Panc1 (cell line): ENCODE data around the gene SLC43A2. TPM values are rescaled to one million over a fixed set of nuclear protein-coding genes. Genes with fewer than 3 reads are reported as not detected.

Source experiments
- ATAC-seq: fragments of 200-7000 bp; cut with Tn5 transposase; 2 replicates; pipeline ENCODE4 v1.9.1; 2020; ENCODE audit warnings: mild to moderate bottlenecking, moderate library complexity
- BruUV-seq: library from RNA; stranded (reverse); fragments of 400-500 nt; replicated peaks from 2 replicates; lab custom pipeline; 2021; lab: Mats Ljungman, UMichigan
- CTCF ChIA-PET: fragments of 300-600 bp; sonication (Branson Sonifier 250); formaldehyde crosslinking; loops from one replicate; lab custom pipeline; 2022; ENCODE audit warnings: antibody characterized with exemption; lab: Charles Lee
- POLR2A ChIA-PET: fragments of 300-600 bp; sonication (Branson Sonifier 250); formaldehyde crosslinking; loops from one replicate; lab custom pipeline; 2022; ENCODE audit warnings: antibody characterized with exemption; lab: Charles Lee
- DNase-seq: peaks from one replicate; pipeline ENCODE4 v3.0.0-alpha.2; 2010; ENCODE audit warnings: low read depth, low spot score
- H3K27ac ChIP-seq: 2 replicates; pipeline ENCODE4 v1.5.1; 2011; ENCODE audit warnings: mild to moderate bottlenecking, low read length, inconsistent platforms
- H3K27me3 ChIP-seq: fragments of 200-500 bp; sonication (Bioruptor generic); 2 replicates; pipeline ENCODE4 v1.6.0; 2014; ENCODE audit warnings: low read length, inconsistent platforms; ENCODE audit not compliant: control insufficient read depth, insufficient read depth
- H3K36me3 ChIP-seq: fragments of 200-500 bp; sonication (Bioruptor generic); 2 replicates; pipeline ENCODE4 v1.5.1; 2014; ENCODE audit warnings: inconsistent platforms, mild to moderate bottlenecking, low read length, moderate library complexity; ENCODE audit not compliant: control insufficient read depth, insufficient read depth
- H3K4me1 ChIP-seq: 2 replicates; pipeline ENCODE4 v1.5.1; 2011; ENCODE audit warnings: inconsistent platforms, mild to moderate bottlenecking, low read length, moderate library complexity; ENCODE audit not compliant: control insufficient read depth, insufficient read depth
- H3K4me3 ChIP-seq, 2 experiments: 2 replicates each; pipeline ENCODE4 v1.5.1; 2011 to 2012; ENCODE audit warnings: low read depth in 2 of 2, low read length in 2 of 2, mild to moderate bottlenecking in 2 of 2, inconsistent platforms in 1 of 2, moderate library complexity in 1 of 2
- H3K9me3 ChIP-seq: fragments of 200-500 bp; sonication (Bioruptor generic); 2 replicates; pipeline ENCODE4 v1.5.1; 2014; ENCODE audit warnings: low read depth, mild to moderate bottlenecking, inconsistent platforms, low read length, moderate library complexity; ENCODE audit not compliant: control insufficient read depth, insufficient read depth
- CTCF ChIP-seq: fragments of 450-650 bp; IDR thresholded peaks from 2 replicates; pipeline ENCODE4 v1.5.1; 2017; ENCODE audit warnings: mild to moderate bottlenecking
- POLR2AphosphoS5 ChIP-seq: IDR thresholded peaks from 2 replicates; pipeline ENCODE4 v1.6.1; 2012; ENCODE audit warnings: mild to moderate bottlenecking, low read depth, low read length, moderate library complexity
- REST ChIP-seq, 2 experiments: IDR thresholded peaks; 2 replicates each; pipeline ENCODE4 v1.6.1; 2011 to 2012; ENCODE audit warnings: low read depth in 2 of 2, control low read depth in 1 of 2, low read length in 1 of 2, mild to moderate bottlenecking in 1 of 2, moderate library complexity in 1 of 2; ENCODE audit not compliant: insufficient read depth in 1 of 2
- SIN3A ChIP-seq: IDR thresholded peaks from 2 replicates; pipeline ENCODE4 v1.6.1; 2012; ENCODE audit warnings: low read depth, mild to moderate bottlenecking, low read length, moderate library complexity, borderline replicate concordance; ENCODE audit not compliant: insufficient read depth
- TCF7L2 ChIP-seq: IDR thresholded peaks from 2 replicates; pipeline ENCODE4 v1.6.1; 2011; ENCODE audit warnings: mild to moderate bottlenecking, low read depth, low read length, inconsistent platforms
- in situ Hi-C: cut with HindIII; loops from 2 replicates; pipeline ENCODE4 v1.10.0; 2016; ENCODE audit warnings: low sequenced_read_pairs, low pct_unique_long_range_greater_than_20kb
- intact Hi-C: fragments of 100-400 bp; cut with micrococcal nuclease; formaldehyde crosslinking; loops from one replicate; pipeline ENCODE4 v1.10.0; 2022; ENCODE audit not compliant: unreplicated experiment
- total RNA-seq: library from RNA; stranded (reverse); gene quantifications from one replicate; pipeline ENCODE4 v1.2.1, GENCODE V29; 2021; ENCODE audit not compliant: unreplicated experiment

SLC43A2 gene
- total RNA-seq, 1 experiment from 2014 or later: 23.3 TPM

GRCh38 chr17:1606352-1606985 lies 22.2 kb downstream of the SLC43A2 start:
- no peaks in the 10 kb centered on the region for H3K9me3 ChIP-seq
- H3K4me3 ChIP-seq: no peak overlapping the region
- POLR2A ChIA-PET: no interaction called here
- BruUV-seq: no TSS peak
- no peak for TF ChIP-seq TCF7L2
- no peak for TF ChIP-seq SIN3A
- TF ChIP-seq CTCF: no peak
- TF ChIP-seq REST (IDR thresholded peaks at IDR 0.05; ENCODE audit: insufficient read depth in 1 of 2, low read depth in 2 of 2, low read length in 1 of 2): no peak
- no peak for TF ChIP-seq POLR2AphosphoS5
- no peaks in the 10 kb centered on the region for H3K27me3 ChIP-seq
- ATAC-seq: no peak
- no peaks in the 10 kb centered on the region for H3K4me1 ChIP-seq
- intact Hi-C loops (no loop called here), in situ Hi-C loops (no loop called here)
- no peak for DNase-seq
- no peak overlapping the region for H3K27ac ChIP-seq
- H3K36me3 ChIP-seq: no peaks in the 10 kb centered on the region
- CTCF ChIA-PET: interaction anchor here (0.6 kb wide), 1 partner anchor 32 kb away, joined by 11 read pairs; no protein-coding TSS in a partner anchor

GRCh38 chr17:1605681-1606351 lies 22.8 kb downstream of the SLC43A2 start:
- BruUV-seq: no TSS peak
- no peak for DNase-seq
- ATAC-seq: 0 out of 2 replicates have a peak, but pooled peaks have one; percentile 38
- no peak for TF ChIP-seq POLR2AphosphoS5
- TF ChIP-seq SIN3A: no peak
- no peak for TF ChIP-seq TCF7L2
- TF ChIP-seq REST (IDR thresholded peaks at IDR 0.05; ENCODE audit: insufficient read depth in 1 of 2, low read depth in 2 of 2, low read length in 1 of 2): no peak
- TF ChIP-seq CTCF: no peak
- ChIA-PET POLR2A (no interaction called here), CTCF (interaction anchor here (0.5 to 0.6 kb wide), 2 partner anchors 18 to 26 kb away, joined by 3 to 5 read pairs; no protein-coding TSS in a partner anchor)
- H3K4me1 ChIP-seq: no peaks in the 10 kb centered on the region
- no peaks in the 10 kb centered on the region for H3K9me3 ChIP-seq
- no peaks in the 10 kb centered on the region for H3K27me3 ChIP-seq
- intact Hi-C loops (no loop called here), in situ Hi-C loops (no loop called here)
- H3K27ac ChIP-seq: no peak overlapping the region
- H3K36me3 ChIP-seq: no peaks in the 10 kb centered on the region
- H3K4me3 ChIP-seq: no peak overlapping the region
